Measurements from ENCODE around the gene SMIM9.

Gene SMIM9

GRCh38 chrX:154815274-154815818 lies 19.1 kb downstream of the SMIM9 start:
- DNase-seq (ENCODE audit: low spot score), result no peak

DNA sequence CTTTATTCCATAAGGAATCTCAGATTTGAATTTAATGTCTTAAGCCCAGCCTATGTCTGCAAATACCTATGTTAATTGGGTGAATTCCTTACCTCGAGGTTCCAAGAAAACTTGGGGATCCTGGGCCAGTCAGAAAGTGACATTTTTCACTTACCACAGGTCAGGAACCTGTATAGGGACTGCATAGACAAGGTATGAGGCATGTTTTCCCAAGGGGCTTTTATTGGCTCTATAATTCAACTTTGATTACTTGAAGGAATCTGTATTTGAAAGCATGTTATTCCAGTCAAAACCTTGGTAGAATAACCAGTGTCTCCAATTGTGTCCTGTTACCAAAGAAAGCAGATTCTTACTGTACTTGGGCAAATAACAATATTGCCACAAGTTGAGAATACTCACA lies 20.7 kb downstream of the SMIM9 start:
- no peak for DNase-seq (ENCODE audit: low spot score)

DNA sequence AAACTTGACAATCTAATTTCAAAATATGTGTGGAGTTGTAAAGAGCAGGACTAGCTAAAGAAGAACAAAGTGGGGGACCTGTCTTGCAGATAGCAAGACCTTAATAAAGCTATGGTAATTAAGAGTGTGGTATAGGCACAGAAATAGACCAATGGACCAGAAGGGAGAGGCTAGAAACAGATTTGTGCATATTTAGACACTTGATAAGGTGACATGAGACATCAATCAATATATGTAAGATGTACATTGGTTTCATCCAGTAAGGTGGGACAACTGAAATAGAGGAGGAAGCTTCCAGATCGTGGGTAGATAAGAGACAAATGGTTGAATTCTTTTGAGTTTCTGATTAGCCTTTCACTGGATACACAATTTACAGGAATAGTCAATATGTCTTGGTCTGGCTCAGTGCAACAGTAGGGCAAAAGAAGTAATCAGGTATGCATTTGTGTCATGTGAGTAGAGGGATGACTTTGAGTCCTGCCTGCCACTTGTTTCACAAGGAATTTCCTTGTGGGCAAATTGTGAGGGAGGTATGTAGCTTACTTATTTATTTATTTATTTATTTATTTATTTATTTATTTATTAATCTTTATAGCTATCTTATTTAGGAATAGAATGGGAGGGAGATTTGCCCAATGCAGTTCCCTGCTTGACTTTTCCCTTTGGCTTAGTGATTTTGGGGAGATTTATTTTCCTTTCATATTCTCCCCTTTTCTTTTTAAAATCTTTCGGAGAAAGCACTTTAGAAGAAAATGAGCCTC lies 21.9 kb downstream of the SMIM9 start:
- no peak for DNase-seq (ENCODE audit: low spot score)

- DNase-seq (ENCODE audit: low spot score), result no peak
These were observed 24.4 kb downstream of the SMIM9 start for GRCh38 chrX:154809939-154810665.

DNA sequence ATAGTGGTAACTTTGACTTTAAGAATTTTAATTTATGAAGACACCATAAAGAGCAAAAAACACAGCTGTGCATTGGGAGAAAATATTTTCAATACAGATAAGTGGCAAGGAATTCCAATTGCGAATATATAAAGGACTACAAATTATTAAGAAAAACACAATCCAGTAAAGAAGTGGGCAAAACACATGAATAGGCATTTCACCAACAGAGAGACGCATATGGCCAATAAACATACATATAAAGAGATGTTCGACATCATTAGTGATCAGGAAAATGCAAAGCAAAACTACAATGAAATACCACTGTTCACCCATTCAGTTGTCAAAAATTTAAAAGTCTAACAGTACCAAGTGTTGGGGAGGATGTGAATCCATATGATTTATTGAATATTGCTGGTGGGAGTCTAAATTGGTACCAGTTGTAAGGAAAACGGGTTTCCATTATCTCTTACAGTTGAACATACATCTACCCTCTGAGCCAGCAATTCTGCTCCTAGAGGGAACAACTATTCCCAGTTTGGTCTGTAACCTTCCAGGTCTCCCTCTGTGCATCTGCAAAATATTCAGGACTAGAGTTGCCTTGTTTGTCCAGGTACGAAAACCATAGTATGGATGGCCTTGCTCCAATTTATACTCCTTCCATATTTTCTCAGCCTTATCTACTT lies 27.5 kb downstream of the SMIM9 start:
- DNase-seq (ENCODE audit: low spot score), result no peak

GRCh38 chrX:154805696-154806091 lies 28.8 kb downstream of the SMIM9 start:
- DNase-seq (ENCODE audit: low spot score), result no peak

- DNase-seq (ENCODE audit: low spot score), result peak; percentile 38
These were observed 29.3 kb downstream of the SMIM9 start, which contains the start of gene MPP1 for GRCh38 chrX:154804957-154805695. TSS of gene MPP1 (minus strand) at chrX:154805485. CDS start at chrX:154805373, 112 bp downstream.

DNA sequence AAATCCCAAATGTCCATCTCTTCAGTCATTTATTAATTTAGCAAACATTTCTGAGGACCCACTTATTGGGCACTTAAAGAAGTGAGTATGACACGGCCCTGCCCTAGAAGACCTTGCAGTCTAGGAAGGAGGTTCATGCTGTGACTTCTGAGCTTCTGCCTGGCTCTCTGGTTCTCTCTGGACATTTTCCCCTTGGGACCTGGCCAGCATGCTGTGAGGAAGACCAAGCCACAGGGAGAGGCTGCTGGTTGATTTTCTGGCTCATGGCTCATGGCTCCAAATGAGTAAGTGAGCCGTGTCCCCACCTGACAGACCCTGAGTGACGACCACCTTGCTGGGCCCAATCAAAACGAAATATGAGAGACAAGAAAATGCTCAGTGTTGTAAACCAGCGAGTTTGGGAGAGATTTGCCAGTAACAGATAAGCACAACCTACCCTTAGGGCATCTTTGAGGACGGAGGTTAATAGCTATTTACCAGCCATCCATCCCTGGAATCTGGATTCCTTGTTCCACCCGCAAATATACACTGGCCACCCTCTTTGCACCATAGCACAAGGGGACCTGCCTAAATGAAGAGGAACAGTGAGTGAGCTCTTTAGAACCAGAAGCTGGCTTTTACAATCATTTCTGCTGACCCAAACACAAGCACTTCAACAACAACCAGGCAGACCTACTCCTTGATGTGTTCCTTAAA lies 30.1 kb downstream of the SMIM9 start:
- no peak for DNase-seq (ENCODE audit: low spot score)

DNA sequence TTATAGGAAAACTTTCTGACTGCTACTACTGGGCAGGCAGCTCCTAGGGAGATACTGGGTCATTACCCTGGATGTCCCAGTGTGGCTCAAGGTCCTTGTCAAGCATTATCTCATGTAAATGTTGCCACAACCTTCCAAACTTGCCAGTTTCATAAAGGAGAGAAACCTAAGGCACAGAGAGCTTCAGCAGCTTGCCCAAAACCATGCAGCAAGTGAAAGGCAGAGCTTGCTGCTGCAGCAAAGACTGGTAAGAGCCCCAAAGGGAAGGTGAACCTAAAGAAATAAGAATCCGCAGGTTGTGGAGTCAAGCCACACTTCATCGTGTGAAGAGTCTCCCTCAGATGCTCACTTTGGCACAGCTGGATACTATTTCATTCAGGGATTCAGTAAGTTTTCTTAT lies 31.5 kb downstream of the SMIM9 start:
- DNase-seq (ENCODE audit: low spot score), result no peak

- no peak for DNase-seq (ENCODE audit: low spot score)
These were observed 33.8 kb downstream of the SMIM9 start for GRCh38 chrX:154800478-154801210.

GRCh38 chrX:154799556-154800348 lies 34.7 kb downstream of the SMIM9 start:
- no peak for DNase-seq (ENCODE audit: low spot score)

DNA sequence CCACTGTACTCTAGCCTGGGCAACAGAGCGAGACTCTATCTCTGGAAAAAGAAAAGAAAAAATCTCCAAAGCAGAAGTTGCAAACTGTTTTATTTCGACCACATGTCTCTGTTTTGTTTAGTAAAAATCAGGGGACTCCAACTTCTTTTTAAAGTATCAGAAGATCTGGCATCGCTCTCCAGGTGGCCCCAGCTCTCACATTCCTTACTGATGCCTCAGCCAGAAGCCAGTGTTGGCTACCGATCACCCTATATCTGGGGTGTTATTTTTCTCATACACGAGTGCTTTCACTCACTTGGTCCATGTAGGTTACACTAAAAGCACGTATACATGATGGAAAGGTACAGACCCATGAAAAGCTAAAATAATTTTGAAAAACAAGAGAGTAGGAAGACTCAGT lies 37.5 kb downstream of the SMIM9 start:
- DNase-seq (ENCODE audit: low spot score), result no peak

- DNase-seq (ENCODE audit: low spot score), result no peak
These were observed 39.4 kb downstream of the SMIM9 start for GRCh38 chrX:154795016-154795415.

DNA sequence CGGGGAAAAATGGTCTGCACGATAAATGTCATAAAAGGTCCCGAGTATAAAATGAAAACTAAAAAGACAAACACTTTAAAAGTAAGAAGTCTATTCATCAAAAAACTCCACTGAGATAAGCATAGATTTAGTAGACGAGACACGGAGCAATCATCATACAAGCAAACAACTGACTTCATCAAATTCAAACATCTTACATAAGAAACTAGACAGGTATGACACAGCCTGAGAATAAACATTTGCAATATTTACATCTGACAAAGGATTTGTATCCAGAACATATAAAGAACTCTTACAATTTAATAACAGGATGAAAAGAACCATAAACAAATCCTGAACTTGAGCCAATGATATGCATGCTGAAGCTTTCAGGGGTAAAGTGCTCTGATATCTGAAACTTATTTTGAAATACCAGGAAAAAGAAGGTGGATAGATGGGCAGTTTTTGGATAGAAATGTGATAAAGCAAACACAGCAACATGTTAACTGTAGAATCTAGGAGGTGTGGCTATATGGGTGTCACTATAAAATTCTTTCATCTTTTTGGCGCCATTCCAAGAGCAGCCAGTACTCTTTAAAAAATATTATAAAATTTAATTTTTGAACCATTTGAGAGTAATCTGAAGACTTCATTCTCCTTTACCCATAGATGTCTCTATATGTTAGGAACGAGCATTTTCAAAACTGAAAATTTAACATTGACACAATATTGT lies 41.2 kb downstream of the SMIM9 start:
- no peak for DNase-seq (ENCODE audit: low spot score)

DNA sequence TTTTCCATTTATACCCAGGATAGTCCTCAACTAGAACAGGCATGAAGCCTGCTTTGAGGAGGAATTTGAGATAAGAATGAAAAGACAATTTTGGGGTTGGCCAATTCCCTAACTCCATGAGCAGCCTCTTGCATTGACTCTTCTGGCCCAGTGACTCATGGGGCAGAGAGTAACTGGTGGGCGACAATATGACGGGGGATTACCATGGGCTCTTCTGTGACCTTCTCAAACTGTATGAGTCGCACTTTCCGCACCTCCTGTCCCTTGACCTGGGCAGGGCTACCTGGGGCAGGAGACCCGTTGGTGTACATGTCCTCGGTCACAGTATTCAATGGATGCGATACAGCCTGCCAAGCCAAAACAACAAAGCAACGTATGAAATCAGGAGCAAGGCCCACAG lies 42.5 kb downstream of the SMIM9 start:
- no peak for DNase-seq (ENCODE audit: low spot score)

- no peak for DNase-seq (ENCODE audit: low spot score)
These were observed 43.0 kb downstream of the SMIM9 start for GRCh38 chrX:154791467-154791866.

GRCh38 chrX:154785716-154786115 lies 48.7 kb downstream of the SMIM9 start:
- no peak for DNase-seq (ENCODE audit: low spot score)

GRCh38 chrX:154784149-154784995 lies 50.1 kb downstream of the SMIM9 start:
- no peak for DNase-seq (ENCODE audit: low spot score)

Measured in HuH-7.5 (cell line).